Measurements from ENCODE around the gene ZNF467.

ZNF467 gene, protein sequence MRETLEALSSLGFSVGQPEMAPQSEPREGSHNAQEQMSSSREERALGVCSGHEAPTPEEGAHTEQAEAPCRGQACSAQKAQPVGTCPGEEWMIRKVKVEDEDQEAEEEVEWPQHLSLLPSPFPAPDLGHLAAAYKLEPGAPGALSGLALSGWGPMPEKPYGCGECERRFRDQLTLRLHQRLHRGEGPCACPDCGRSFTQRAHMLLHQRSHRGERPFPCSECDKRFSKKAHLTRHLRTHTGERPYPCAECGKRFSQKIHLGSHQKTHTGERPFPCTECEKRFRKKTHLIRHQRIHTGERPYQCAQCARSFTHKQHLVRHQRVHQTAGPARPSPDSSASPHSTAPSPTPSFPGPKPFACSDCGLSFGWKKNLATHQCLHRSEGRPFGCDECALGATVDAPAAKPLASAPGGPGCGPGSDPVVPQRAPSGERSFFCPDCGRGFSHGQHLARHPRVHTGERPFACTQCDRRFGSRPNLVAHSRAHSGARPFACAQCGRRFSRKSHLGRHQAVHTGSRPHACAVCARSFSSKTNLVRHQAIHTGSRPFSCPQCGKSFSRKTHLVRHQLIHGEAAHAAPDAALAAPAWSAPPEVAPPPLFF

DNA sequence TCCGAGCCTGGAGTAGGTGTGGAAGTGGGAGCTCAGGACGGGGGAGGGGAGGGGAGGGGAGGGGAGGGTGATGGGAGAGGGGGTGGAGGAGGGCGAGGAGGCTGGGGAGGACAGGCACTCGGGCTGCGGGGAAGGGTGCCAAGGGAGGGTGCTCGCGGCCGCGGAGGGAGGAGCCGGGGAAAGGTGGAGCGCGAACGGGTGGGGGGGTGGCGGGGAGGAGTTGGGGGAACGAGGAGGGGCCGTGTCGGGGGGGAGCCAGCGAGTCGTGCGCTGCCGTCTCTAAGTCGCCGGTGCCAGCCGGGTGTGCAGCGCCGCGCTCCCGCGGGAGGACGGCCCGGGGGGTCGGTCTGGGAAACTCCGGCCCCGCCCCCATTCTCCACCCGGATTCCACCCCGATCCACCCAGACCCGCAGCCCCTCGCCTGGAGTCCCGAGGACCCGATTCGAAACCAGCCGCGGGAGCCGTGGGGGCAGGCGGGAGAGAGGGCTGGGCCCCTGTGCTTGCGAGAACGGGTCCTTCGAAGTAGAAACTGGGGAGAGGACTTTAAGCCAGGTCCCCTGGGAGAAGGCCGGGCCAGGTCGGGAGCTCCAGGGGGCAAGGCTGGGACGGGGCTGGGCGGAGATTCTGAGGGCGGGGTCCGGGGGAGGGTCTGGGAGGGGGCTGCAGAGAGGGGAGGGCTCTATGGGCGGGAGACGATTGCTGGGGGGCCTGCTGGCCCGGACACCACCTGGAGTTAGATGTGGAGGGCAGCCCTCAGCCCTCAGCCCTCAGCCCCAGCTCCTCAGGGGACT, at the start of gene ZNF467:
Gene ZNF467 (minus strand): TSS at position 143 of the 791 bp plus-strand sequence. CDS start 2,556 bp downstream, outside the sequence.
- peak; percentile 56 for DNase-seq

DNA sequence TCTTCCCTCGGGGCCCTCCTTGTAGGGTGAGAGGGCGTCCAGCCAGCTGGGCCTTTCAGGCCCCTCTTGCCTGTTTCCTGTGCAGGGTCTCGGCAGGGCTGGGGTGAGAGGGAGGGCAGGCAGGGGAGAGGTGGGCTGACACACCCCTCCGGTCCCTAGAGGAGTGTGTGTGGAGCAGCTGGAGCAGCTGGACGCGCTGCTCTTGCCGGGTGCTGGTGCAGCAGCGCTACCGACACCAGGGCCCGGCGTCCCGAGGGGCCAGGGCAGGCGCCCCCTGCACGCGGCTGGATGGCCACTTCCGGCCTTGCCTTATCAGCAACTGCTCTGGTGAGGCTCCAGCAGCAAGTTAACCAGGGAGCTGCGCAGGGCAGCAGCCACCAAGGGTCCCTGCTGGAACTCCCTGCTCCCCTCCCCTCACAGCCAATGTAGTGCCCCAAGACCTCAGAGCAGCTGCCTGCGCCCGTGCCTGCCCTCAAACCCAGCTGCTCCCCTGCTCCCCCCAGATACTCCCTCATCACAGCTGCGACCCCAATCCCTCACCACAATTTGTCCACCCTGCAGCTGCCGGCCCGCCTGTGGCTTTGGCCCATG, 49.1 kb upstream of the ZNF467 start:
- DNase-seq: peak; percentile 10

DNA sequence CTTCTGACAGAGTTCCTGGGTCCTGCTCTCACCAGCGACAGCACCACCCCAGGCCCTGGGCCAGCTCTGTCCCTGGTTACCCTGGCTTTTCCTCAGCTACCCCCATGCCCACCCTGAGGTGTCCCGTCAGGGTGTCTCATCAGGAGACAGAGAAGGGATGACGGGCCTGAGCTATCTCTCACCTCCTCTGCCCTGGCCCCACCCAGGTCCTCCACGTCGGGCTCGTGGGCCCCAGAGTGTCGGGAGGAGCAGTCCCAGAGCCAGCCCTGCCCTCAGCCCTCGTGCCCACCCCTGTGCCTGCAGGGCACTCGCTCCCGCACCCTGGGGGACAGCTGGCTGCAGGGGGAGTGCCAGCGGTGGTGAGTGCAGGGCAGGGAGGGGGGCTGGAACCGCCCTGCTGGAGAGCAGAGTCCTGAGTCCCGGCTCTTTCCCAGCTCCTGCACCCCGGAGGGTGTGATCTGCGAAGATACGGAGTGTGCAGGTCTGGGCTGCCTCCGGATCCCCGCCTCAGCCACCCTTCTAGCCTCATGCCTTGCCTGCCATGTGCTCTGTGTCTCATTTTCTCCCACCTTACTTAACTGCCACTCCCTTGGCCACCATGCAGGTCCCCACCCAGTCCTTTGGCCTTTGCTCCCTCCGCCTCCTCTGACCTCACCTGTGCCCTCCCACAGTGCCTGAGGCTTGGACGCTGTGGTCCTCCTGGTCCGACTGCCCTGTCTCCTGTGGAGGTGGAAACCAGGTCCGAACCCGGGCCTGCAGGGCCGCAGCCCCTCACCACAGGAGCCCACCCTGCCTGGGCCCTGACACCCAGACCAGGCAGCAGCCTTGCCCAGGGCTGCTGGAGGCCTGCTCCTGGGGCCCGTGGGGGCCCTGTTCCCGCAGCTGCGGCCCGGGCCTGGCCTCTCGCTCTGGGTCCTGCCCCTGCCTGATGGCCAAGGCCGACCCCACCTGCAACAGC, 48.1 kb upstream of the ZNF467 start:
- DNase-seq: no peak

DNA sequence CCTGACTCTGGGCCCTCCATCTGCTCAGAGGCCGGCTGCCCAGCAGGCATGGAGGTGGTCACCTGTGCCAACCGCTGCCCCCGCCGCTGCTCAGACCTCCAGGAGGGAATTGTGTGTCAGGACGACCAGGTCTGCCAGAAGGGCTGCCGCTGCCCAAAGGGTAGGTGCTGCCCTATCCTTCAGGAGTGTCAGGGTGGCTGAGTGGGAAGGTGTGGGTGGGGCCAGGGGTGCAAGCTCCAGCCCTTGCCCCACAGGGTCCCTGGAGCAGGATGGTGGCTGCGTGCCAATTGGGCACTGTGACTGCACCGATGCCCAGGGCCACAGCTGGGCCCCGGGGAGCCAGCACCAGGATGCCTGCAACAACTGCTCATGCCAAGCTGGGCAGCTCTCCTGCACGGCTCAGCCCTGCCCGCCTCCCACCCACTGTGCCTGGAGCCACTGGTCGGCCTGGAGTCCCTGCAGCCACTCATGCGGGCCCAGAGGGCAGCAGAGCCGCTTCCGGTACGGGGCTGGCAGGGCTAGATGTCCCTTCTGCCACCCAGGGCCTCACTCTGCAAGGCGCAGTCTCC, 47.3 kb upstream of the ZNF467 start:
- DNase-seq: no peak

DNA sequence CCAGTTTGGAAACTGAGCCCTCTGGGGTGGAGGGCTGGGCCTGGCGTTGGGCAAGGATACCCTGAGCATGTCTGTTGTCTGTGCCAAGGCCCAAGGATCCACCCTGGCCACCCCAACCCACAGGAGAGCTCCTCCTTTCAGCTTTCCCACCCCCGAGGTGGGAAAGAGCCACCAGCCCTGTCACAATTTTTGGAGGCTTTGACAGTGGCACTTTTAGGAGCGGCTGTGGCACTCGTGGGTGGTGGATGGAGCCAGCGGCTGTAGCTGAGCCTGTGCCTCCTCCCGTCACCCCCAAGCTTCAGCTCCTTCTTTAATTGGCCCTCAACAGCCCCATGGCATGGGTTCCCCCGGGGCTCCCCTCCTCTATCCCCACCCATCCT, 46.6 kb upstream of the ZNF467 start:
- no peak for DNase-seq

DNA sequence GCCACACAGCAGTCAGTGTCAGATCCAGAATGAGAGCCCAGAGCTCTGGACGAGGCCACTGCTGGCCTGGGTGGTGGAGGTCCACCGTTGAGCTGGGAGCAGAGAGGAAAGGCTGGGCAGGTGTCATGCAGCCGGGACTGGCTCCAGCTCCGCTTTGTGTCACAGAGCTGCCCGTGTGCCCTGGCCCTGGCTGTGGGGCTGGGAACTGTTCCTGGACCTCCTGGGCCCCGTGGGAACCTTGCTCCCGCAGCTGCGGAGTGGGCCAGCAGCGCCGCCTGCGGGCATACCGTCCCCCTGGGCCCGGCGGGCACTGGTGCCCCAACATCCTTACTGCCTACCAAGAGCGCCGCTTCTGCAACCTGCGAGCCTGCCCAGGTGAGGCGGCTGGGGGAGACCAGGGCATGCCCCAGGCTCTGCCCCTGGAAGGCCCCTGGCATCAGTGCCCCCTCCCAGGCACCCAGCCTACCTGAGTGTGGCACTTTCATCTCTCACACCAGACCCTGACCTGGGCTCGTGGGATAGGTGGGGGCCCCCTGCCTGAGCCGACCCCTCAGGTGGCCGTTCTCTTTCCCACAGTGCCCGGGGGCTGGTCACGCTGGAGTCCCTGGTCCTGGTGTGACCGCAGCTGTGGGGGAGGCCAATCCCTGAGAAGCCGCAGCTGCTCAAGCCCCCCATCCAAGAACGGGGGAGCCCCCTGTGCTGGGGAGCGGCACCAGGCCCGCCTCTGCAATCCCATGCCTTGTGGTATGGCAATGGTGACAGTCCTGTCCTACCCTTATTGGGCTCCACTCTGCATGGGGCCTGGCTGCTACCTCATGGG, 46.0 kb upstream of the ZNF467 start:
- no peak for DNase-seq

DNA sequence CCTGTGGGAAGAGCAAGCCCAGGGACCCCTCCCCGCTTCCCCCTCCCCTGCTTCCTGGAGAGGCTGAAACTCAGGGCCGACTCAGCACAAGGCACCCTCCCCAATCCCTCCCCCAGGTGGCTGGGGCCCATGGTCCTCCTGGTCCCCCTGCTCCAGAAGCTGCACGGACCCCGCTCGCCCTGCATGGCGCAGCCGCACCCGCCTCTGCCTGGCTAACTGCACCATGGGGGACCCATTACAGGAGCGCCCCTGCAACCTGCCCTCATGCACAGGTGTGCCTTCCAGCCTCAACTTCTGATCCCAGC, 45.1 kb upstream of the ZNF467 start:
- DNase-seq: no peak

DNA sequence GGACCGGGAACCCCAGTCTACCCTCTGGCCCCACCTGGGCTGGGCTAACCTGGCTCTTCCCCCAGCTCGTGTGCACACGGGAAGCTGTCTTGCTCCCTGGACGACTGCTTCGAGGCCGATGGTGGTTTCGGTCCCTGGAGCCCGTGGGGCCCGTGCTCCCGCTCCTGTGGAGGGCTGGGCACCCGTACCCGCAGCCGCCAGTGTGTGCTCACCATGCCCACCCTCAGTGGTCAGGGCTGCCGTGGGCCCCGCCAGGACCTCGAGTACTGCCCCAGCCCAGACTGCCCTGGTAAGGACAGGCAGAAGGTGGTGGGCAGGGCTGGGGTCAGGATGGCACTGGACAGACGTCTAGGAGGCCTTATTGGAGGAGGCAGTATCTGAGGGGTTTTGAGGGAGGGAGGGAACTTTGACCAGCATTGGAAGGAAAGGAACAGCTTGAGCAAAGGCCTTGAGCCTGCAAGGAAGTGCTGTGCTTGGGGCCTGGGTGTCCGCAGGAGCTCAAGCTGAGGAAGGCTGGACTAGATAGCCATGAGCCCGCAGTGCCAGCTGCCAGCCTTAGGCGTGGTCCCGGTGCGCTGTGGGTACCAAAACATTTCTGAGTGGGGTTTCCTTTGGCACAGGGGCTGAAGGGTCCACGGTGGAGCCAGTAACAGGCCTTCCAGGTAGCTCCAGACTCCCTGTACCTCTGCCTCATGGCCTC, 44.6 kb upstream of the ZNF467 start:
- DNase-seq: no peak

DNA sequence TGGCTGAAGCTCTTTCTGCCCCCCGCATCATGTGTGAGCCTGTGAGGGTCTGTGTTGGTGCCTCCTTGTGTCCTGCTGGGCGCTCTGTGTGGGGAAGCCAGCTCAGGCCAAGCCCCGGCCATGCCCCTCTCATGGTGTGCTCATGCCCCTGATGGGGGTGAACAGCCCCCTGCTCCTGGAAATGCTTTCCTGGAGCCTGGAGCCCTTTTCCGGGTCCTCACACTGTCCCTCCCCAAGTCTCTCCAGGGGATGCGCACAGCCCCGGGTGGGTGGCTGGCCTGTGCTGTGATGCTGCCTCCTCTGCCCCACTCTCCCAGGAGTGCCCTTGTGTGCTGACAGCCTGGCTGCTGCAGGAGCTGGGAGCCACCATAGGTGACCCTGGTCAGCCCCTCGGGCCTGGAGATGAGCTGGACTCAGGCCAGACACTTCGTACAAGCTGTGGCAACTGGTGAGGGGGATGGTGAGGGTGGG, 43.9 kb upstream of the ZNF467 start:
- DNase-seq: no peak

DNA sequence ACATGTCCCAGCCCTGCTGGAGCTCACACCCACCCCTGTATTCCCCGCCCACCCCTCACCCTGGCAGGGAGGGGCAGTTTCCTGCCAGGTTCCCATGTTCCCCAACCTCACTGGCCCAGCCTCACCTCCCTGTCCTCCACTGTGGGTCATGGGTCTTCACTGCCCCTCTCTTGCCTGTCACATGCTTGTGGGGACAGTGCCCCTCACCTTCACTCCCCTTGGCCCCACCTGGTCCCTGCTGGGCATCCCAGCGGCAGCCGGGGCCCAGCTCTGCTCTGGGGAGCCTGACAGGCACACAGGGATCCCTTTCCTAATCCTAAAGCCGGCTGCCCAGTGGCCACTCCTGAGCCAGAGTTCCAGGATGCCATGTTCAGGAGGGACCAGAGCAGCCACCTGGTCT, 43.4 kb upstream of the ZNF467 start:
- no peak for DNase-seq

DNA sequence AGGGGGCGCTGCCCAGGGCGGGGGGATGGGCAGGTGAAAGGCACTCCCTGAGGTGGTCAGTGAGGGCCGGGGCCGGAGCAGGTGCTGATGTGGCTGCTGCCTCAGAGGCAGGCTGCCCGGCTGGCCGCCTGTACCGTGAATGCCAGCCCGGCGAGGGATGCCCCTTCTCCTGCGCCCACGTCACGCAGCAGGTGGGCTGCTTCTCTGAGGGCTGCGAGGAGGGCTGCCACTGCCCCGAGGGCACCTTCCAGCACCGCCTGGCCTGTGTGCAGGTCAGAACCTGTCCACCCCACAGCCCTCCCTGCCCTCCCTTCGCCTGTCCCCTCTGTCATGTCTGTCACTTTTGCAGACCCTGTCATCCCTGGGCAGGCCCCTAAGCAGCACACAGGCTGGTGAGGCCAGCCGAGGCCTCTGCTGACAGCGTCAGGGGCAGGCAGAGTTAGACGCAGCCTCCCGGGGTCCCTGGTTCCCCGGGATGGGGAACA, 42.9 kb upstream of the ZNF467 start:
- no peak for DNase-seq

DNA sequence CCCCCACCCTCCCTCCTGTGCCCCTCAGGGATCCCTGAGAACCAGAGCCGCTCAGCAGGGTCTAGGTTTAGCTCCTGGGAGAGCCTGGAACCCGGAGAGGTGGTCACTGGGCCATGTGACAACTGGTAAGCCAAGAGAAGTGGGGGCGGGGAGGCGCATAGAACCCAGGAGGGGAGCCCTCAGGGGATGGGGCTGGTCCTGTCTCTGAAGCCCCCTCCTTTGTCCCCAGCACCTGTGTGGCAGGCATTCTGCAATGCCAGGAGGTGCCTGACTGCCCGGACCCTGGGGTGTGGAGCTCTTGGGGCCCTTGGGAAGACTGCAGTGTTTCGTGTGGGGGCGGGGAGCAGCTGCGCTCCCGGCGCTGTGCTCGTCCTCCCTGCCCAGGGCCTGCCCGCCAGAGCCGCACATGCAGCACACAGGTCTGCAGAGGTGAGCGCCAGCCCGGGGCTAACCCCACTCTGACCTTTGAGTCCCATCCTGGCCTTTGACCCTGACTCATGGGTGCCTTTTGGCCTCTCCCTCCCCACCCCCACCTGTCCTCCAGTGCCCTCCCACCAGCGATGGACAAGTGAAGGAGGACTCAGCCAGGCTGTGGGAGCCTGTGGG, 42.4 kb upstream of the ZNF467 start:
- no peak for DNase-seq

DNA sequence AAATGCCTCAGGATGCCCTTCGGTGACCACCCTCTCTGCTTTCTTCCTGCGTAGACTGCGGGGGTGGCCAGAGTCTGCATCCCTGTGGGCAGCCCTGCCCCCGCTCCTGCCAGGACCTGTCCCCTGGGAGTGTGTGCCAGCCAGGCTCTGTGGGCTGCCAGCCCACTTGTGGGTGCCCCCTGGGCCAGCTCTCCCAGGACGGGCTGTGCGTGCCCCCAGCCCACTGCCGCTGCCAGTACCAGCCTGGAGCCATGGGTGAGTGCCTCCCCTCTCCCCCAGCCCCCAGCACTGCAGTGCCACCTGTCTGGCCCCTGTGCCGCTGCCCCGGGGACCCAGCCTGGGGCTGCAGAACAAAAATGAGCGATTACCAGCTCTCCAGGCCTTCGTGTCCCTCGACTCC, 41.7 kb upstream of the ZNF467 start:
- DNase-seq: no peak

DNA sequence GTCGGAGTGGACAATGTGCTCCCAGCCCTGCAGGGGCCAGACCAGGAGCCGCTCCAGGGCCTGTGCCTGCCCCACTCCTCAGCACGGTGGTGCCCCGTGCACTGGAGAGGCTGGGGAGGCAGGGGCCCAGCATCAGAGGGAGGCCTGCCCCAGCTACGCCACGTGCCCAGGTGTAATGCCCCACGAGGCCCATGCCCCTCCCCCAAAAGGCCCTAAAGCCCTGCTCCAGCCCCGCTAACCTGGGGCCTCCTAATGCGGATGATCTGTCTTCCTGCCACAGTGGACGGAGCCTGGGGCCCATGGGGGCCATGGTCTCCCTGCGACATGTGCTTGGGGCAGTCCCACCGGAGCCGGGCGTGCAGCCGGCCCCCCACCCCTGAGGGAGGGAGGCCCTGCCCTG, 41.1 kb upstream of the ZNF467 start:
- no peak for DNase-seq

DNA sequence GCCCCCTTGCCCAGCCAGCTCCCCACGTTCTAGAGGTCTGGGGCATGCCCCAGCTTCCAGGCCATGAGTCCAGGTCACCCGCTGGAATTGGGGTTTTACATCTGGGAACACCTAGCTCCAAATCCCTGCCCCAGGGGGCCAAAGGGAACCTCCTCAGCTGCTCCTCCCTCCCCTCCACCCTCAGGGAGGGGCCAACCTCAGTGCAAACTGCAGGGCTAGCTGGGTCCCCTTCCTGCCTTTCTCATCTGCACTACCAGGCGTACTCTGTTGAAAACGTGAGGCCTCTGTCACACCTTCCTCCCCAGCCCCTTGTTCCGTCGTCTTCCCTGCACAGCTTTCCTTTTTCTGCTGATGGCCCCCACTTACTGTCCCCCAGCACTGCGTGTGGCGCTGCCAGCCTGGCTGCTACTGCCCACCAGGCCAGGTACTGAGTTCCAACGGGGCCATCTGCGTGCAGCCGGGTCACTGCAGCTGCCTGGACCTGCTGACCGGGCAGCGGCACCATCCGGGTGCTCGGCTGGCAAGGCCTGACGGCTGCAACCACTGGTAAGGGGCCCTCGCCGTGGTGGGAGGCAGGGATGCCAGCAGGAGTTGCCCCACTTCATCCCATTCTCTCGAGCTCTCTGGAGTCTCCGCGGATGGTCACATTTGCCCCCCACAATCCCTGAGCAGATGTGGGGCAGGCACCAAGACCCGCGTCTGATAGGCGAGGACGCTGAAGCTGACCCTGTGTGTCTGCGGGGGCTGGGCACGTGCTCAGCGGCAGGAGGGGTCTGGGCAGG, 40.1 kb upstream of the ZNF467 start:
- DNase-seq: no peak

DNA sequence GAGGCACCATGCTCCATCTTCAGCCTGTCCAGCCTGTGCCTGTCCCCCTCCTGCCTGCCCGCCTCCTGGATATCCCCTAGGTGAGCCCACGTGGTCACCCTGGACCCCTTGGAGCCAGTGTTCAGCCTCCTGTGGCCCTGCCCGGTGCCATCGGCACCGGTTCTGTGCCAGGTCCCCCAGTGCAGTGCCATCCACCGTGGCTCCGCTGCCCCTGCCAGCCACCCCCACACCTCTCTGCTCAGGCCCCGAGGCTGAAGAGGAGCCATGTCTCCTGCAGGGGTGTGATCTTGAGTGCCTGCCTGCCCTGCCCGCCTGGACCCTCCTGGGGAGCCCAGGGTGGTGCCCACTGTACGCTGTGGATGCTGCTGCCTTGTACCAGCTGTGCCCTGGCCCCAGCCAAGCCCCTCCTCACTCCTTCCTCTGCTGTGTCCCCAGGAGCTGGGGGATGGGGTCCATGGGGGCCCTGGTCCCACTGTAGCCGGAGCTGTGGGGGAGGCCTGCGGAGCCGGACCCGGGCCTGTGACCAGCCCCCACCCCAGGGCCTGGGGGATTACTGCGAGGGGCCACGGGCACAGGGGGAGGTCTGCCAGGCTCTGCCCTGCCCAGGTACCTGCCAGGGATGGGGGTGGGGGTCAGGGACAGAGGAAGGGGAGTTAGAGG, 38.6 kb upstream of the ZNF467 start:
- DNase-seq: no peak

DNA sequence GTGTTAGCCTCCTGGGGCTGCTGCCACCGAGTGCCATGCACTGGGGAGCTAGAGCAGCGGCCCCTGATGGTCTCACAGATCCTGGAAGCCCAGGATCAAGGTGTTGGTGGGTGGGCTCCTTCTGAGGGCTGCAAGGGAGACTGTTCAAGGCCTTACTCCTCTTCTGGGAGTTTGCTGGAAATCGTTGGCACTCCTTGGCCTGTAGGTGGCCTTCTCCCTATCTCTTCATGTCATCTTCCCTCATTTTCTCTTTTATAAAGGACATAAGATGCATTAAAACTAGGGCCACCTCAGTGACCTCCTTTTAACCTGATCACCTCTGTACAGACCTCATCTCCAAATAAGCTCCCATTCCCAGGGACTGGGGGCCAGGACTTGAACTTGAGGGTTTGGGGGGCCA, 37.8 kb upstream of the ZNF467 start:
- no peak for DNase-seq

DNA sequence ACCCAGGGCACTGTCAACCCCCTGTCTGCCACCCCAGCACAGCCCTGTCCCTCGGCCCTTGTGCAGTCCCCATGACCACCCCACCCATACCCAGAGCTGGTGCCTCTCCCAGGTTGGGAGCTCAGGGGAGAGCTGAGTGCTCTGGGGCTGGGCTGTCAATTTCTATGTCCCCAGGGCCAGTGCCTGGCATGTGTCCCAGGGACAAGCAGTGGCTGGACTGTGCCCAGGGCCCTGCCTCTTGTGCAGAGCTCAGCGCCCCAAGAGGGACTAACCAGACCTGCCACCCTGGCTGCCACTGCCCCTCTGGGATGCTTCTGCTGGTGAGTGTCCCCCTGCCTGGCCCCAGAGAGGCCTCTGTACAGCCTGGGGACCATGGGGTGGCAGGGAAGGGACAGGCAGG, 35.8 kb upstream of the ZNF467 start:
- DNase-seq: no peak

Data from CD4-positive, alpha-beta T cell treated with Interleukin-15 for 1 hour (primary cell).